ENCODE data around the gene CREG2. TPM values are rescaled to one million over a fixed set of nuclear protein-coding genes. Genes with fewer than 3 reads are reported as not detected.

CREG2 gene
- total and polyA plus RNA-seq, 4 donors: 8.1 to 48.5 (median 29.5) TPM

- H3K4me1 ChIP-seq (ENCODE audit: control insufficient read depth, insufficient read depth, low read length): peaks cover 3% of the 10 kb centered on the region
Observed at GRCh38 chr2:101297383-101297782, 89.9 kb downstream of the CREG2 start.

GRCh38 chr2:101296371-101296770 lies 90.9 kb downstream of the CREG2 start:
- Histone ChIP-seq H3K4me1 (ENCODE audit: control insufficient read depth, insufficient read depth, low read length) (peaks cover 3% of the 10 kb centered on the region), H3K36me3 (ENCODE audit: control insufficient read depth, insufficient read depth, low read length) (peaks cover 3% of the 10 kb centered on the region), H3K4me3 (ENCODE audit: low read depth, low read length) (no peak overlapping the region), H3K27ac (ENCODE audit: low read depth, low read length) (no peak overlapping the region), H3K9me3 (ENCODE audit: control insufficient read depth, insufficient read depth, low read length) (no peaks in the 10 kb centered on the region), H3K27me3 (ENCODE audit: control insufficient read depth, insufficient read depth, low read length) (no peaks in the 10 kb centered on the region)
- WGBS (ENCODE audit: insufficient coverage): no CpG with 5 or more reads among the region's 5 CpGs
- no peak for DNase-seq (ENCODE audit: low read depth in 4 of 6, low spot score in 6 of 6)

More at GRCh38 chr2:101297383-101297782, 89.9 kb downstream of the CREG2 start:
- Histone ChIP-seq H3K9me3 (ENCODE audit: control insufficient read depth, insufficient read depth, low read length) (no peaks in the 10 kb centered on the region), H3K36me3 (ENCODE audit: control insufficient read depth, insufficient read depth, low read length) (peaks cover 2% of the 10 kb centered on the region), H3K4me3 (ENCODE audit: low read depth, low read length) (no peak overlapping the region), H3K27me3 (ENCODE audit: control insufficient read depth, insufficient read depth, low read length) (no peaks in the 10 kb centered on the region), H3K27ac (ENCODE audit: low read depth, low read length) (no peak overlapping the region)
- no peak for DNase-seq (ENCODE audit: low read depth in 4 of 6, low spot score in 6 of 6)
- no CpG with 5 or more reads among the region's 2 CpGs for WGBS (ENCODE audit: insufficient coverage)

GRCh38 chr2:101295895-101296294 lies 91.4 kb downstream of the CREG2 start:
- no CpG with 5 or more reads among the region's 2 CpGs for WGBS (ENCODE audit: insufficient coverage)

More at GRCh38 chr2:101295895-101296294, 91.4 kb downstream of the CREG2 start:
- Histone ChIP-seq H3K4me1 (ENCODE audit: control insufficient read depth, insufficient read depth, low read length) (peaks cover 3% of the 10 kb centered on the region), H3K27ac (ENCODE audit: low read depth, low read length) (no peak overlapping the region), H3K4me3 (ENCODE audit: low read depth, low read length) (no peak overlapping the region), H3K27me3 (ENCODE audit: control insufficient read depth, insufficient read depth, low read length) (no peaks in the 10 kb centered on the region), H3K36me3 (ENCODE audit: control insufficient read depth, insufficient read depth, low read length) (peaks cover 5% of the 10 kb centered on the region), H3K9me3 (ENCODE audit: control insufficient read depth, insufficient read depth, low read length) (no peaks in the 10 kb centered on the region)
- no peak for DNase-seq (ENCODE audit: low read depth in 4 of 6, low spot score in 6 of 6)

Small RNA genes lying within 50 kb of the gene (small RNA-seq; reads per million reads assigned to genes)
- 0.12 reads per million for gene MIR5696 (ENCODE audit: low replicate concordance)

Other genes with a start within 250 kb of the CREG2 start
- gene TBC1D8, start 236.1 kb downstream of the CREG2 start, total RNA-seq: 10 to 100 TPM; 16.7 to 21.3 TPM
- 10 to 100 TPM; 17.7 to 18.3 TPM for gene TBC1D8, start 236.1 kb downstream of the CREG2 start, polyA plus RNA-seq (ENCODE audit: insufficient read length in 2 of 2)
- gene CNOT11, start 134.6 kb downstream of the CREG2 start, total RNA-seq: 10 to 100 TPM; 18.6 to 42.5 TPM
- gene CNOT11, start 134.6 kb downstream of the CREG2 start, polyA plus RNA-seq (ENCODE audit: insufficient read length in 2 of 2): 10 to 100 TPM; 33.1 TPM
- 10 to 100 TPM; 37.7 to 55.8 TPM for gene RNF149, start 78.8 kb downstream of the CREG2 start, total RNA-seq
- gene RNF149, start 78.8 kb downstream of the CREG2 start, polyA plus RNA-seq (ENCODE audit: insufficient read length in 2 of 2): 10 to 100 TPM; 31.8 to 41.8 TPM
- gene RFX8, start 87.6 kb upstream of the CREG2 start, total RNA-seq: 1 to 10 TPM in 1 of 2 donors, under 1 TPM in 1; 0.66 to 1.1 TPM
- 1 to 10 TPM; 1.1 to 1.4 TPM for gene RFX8, start 87.6 kb upstream of the CREG2 start, polyA plus RNA-seq (ENCODE audit: insufficient read length in 2 of 2)